Spleen (tissue), 11 donors: ENCODE results near the gene URGCP. TPM values are rescaled to one million over a fixed set of nuclear protein-coding genes. Genes with fewer than 3 reads are reported as not detected.

Source experiments
- DNase-seq: peaks from one replicate; pipeline ENCODE4 v3.0.0-alpha.2; 2020
- H3K27ac ChIP-seq, 8 donors: fragments of 200-600 bp; sonication (generic) in 7 of 8; 1 replicate in 4 of 8; 2 replicates in 4 of 8; pipeline versions ENCODE4 v1.5.0 to v1.8.0; 2016 to 2021; ENCODE audit warnings: inconsistent platforms in 4 of 8, mild to moderate bottlenecking in 4 of 8, moderate library complexity in 1 of 8
- H3K27me3 ChIP-seq, 7 donors: fragments of 200-600 bp; sonication (generic) in 6 of 7; replicated peaks in 1 of 7; 1 replicate in 4 of 7; 2 replicates in 3 of 7; pipeline versions ENCODE4 v1.5.0 to v1.8.0; 2016 to 2021; ENCODE audit warnings: inconsistent platforms in 3 of 7, mild to moderate bottlenecking in 1 of 7
- H3K36me3 ChIP-seq, 6 donors: fragments of 200-600 bp; sonication (generic) in 5 of 6; 1 replicate in 4 of 6; 2 replicates in 2 of 6; pipeline versions ENCODE4 v1.5.0 to v1.8.0; 2016 to 2021; ENCODE audit warnings: inconsistent platforms in 2 of 6
- H3K4me1 ChIP-seq, 6 donors: fragments of 200-600 bp; sonication (generic) in 5 of 6; 1 replicate in 3 of 6; 2 replicates in 3 of 6; pipeline versions ENCODE4 v1.5.0 to v1.8.0; 2016 to 2021; ENCODE audit warnings: inconsistent platforms in 3 of 6
- H3K4me3 ChIP-seq, 8 donors: fragments of 200-600 bp; sonication (generic) in 7 of 8; 1 replicate in 4 of 8; 2 replicates in 4 of 8; pipeline versions ENCODE4 v1.5.0 to v1.8.0; 2016 to 2021; ENCODE audit warnings: inconsistent platforms in 4 of 8, mild to moderate bottlenecking in 4 of 8, moderate library complexity in 2 of 8
- H3K9me3 ChIP-seq, 8 donors: fragments of 200-600 bp; sonication (generic) in 7 of 8; 1 replicate in 4 of 8; 2 replicates in 4 of 8; pipeline versions ENCODE4 v1.5.0 to v1.8.0; 2016 to 2021; ENCODE audit warnings: inconsistent platforms in 4 of 8
- CTCF ChIP-seq, 11 experiments: fragments of 200-600 bp in 7 of 11; fragments of 450-650 bp in 4 of 11; sonication (generic) in 4 of 11; IDR thresholded peaks in 8 of 11; conservative IDR thresholded peaks in 3 of 11; 1 replicate in 7 of 11; 2 replicates in 4 of 11; pipeline versions ENCODE4 v1.4.0 to v1.8.0; 2016 to 2021; ENCODE audit warnings: antibody characterized with exemption in 11 of 11, inconsistent platforms in 4 of 11, mild to moderate bottlenecking in 1 of 11
- POLR2A ChIP-seq, 3 donors: fragments of 450-650 bp; IDR thresholded peaks; one replicate each; pipeline ENCODE4 v1.5.1; 2017; ENCODE audit warnings: antibody characterized with exemption in 3 of 3, mild to moderate bottlenecking in 1 of 3
- POLR2AphosphoS5 ChIP-seq, 3 donors: sonication (generic); formaldehyde crosslinking; IDR thresholded peaks; one replicate each; pipeline ENCODE4 v1.5.1; 2017; ENCODE audit warnings: antibody characterized with exemption in 3 of 3
- WGBS, 5 donors: extraction: QIAGEN DNeasy Blood & Tissue Kit in 3 of 5; methylation state at CpG; one replicate each; pipeline versions ENCODE4 v1.1.5 to v1.1.7; 2013 to 2018; 5-methylcytosine and 5-hydroxymethylcytosine counted together
- intact Hi-C: fragments of 100-400 bp; cut with DNase I; formaldehyde crosslinking; loops from one replicate; pipeline ENCODE4 v1.15.0; 2023; ENCODE audit warnings: low total_unique reads
- polyA plus RNA-seq, 3 donors: library from polyadenylated mRNA; stranded (reverse); fragments of 200-250 nt; gene quantifications; one replicate each; pipeline ENCODE4 v1.2.1, GENCODE V29; 2013
- total RNA-seq, 7 donors: library from RNA; depleted of rRNA in 3 of 7; stranded (reverse); fragments of >200 nt in 3 of 7; fragmentation: NEBNext Ultra II Directional in 4 of 7; extraction: Animal tissue kit (Norgen Biotek cat#: 25700) in 4 of 7; gene quantifications; one replicate each; pipeline versions ENCODE4 v1.1.0 to v1.2.1, GENCODE V29; 2016 to 2021
- donor health status: healthy with polysubstance abuse.
- donor health status: DM: no; HTN: no; CAD: no; lungs with moderate emphysema.
- donor health status: DM: no; HTN: no; CAD: no.
- donor health status: Bipolar disorder and iron deficiency.
- donor health status: healthy.
- donor health status: DM: no; HTN: no; CAD: no.
- donor health status: DM: yes; HTN: yes; CAD: no.

URGCP gene
- total and polyA plus RNA-seq, 10 donors: 8.6 to 32.1 (median 24.6) TPM

- Histone ChIP-seq H3K27me3 (no peaks in the 10 kb centered on the region), H3K4me1 (peaks cover 0 to 19% (median 7%) of the 10 kb centered on the region in 6 donors), H3K4me3 (no peak overlapping the region), H3K27ac (no peak overlapping the region), H3K9me3 (no peaks in the 10 kb centered on the region), H3K36me3 (peaks cover 0 to 71% (median 48%) of the 10 kb centered on the region in 6 donors)
- intact Hi-C loops: no loop called here
- WGBS, 5 donors: 93 to 98% (median 96%) methylated on average over 4 of the region's 4 CpGs
- TF ChIP-seq POLR2A (IDR thresholded peaks at IDR 0.05) (no peak), POLR2AphosphoS5 (IDR thresholded peaks at IDR 0.05) (no peak), CTCF (IDR thresholded peaks at IDR 0.05 in 8 of 11, conservative IDR thresholded peaks at IDR 0.05 in 3 of 11) (no peak)
- DNase-seq: no peak
These were observed 21.8 kb downstream of the URGCP start for GRCh38 chr7:43884617-43885016.

GRCh38 chr7:43884209-43884608 lies 22.2 kb downstream of the URGCP start:
- H3K4me3 ChIP-seq: no peak overlapping the region
- no peaks in the 10 kb centered on the region for H3K27me3 ChIP-seq
- intact Hi-C loops: no loop called here
- H3K9me3 ChIP-seq: no peaks in the 10 kb centered on the region
- no peak for TF ChIP-seq CTCF (IDR thresholded peaks at IDR 0.05 in 8 of 11, conservative IDR thresholded peaks at IDR 0.05 in 3 of 11)
- no peak for TF ChIP-seq POLR2A (IDR thresholded peaks at IDR 0.05)
- no peak for TF ChIP-seq POLR2AphosphoS5 (IDR thresholded peaks at IDR 0.05)
- 66 to 83% (median 70%) methylated on average over 4 of the region's 4 CpGs for WGBS, 5 donors
- H3K36me3 ChIP-seq: peaks cover 0 to 75% (median 49%) of the 10 kb centered on the region in 6 donors
- no peak for DNase-seq
- no peak overlapping the region for H3K27ac ChIP-seq
- peaks cover 0 to 19% (median 6%) of the 10 kb centered on the region in 6 donors for H3K4me1 ChIP-seq

- WGBS, 5 donors: 55 to 67% (median 65%) methylated on average over 5 of the region's 5 CpGs
- H3K27ac ChIP-seq: no peak overlapping the region
- H3K4me3 ChIP-seq: no peak overlapping the region
- no peak for DNase-seq
- peaks cover 0 to 93% (median 75%) of the 10 kb centered on the region in 6 donors for H3K36me3 ChIP-seq
- no peaks in the 10 kb centered on the region for H3K27me3 ChIP-seq
- peaks cover 0 to 38% (median 13%) of the 10 kb centered on the region in 6 donors for H3K4me1 ChIP-seq
- TF ChIP-seq POLR2AphosphoS5 (IDR thresholded peaks at IDR 0.05): no peak
- no peak for TF ChIP-seq CTCF (IDR thresholded peaks at IDR 0.05 in 8 of 11, conservative IDR thresholded peaks at IDR 0.05 in 3 of 11)
- no peak for TF ChIP-seq POLR2A (IDR thresholded peaks at IDR 0.05)
- H3K9me3 ChIP-seq: no peaks in the 10 kb centered on the region
- intact Hi-C loops: no loop called here
These were observed 25.8 kb downstream of the URGCP start for GRCh38 chr7:43880596-43880995.

GRCh38 chr7:43879477-43879876 lies 26.9 kb downstream of the URGCP start:
- intact Hi-C loops: no loop called here
- Histone ChIP-seq H3K4me1 (peaks cover 0 to 38% (median 13%) of the 10 kb centered on the region in 6 donors), H3K27ac (peak overlapping the region in 3 of 8 donors; percentile 9 to 42 (median 28)), H3K27me3 (no peaks in the 10 kb centered on the region), H3K9me3 (no peaks in the 10 kb centered on the region), H3K36me3 (peaks cover 0 to 92% (median 73%) of the 10 kb centered on the region in 6 donors), H3K4me3 (no peak overlapping the region)
- 83 to 100% (median 93%) methylated on average over 2 of the region's 2 CpGs for WGBS, 5 donors
- no peak for TF ChIP-seq POLR2AphosphoS5 (IDR thresholded peaks at IDR 0.05)
- no peak for DNase-seq

- DNase-seq: no peak
- 59 to 80% (median 73%) methylated on average over 4 to 5 of the region's 5 CpGs for WGBS, 5 donors
- H3K27me3 ChIP-seq: no peaks in the 10 kb centered on the region
- intact Hi-C loops: no loop called here
- peaks cover 0 to 87% (median 67%) of the 10 kb centered on the region in 6 donors for H3K36me3 ChIP-seq
- no peaks in the 10 kb centered on the region for H3K9me3 ChIP-seq
- peak overlapping the region in 4 of 8 donors; percentile 9 to 53 (median 35) for H3K27ac ChIP-seq
- H3K4me3 ChIP-seq: no peak overlapping the region
- TF ChIP-seq POLR2AphosphoS5 (IDR thresholded peaks at IDR 0.05) (peak in 1 of 3 donors; percentile 35), CTCF (IDR thresholded peaks at IDR 0.05 in 8 of 11, conservative IDR thresholded peaks at IDR 0.05 in 3 of 11) (no peak)
- peaks cover 0 to 38% (median 13%) of the 10 kb centered on the region in 6 donors for H3K4me1 ChIP-seq
These were observed 27.5 kb downstream of the URGCP start for GRCh38 chr7:43878867-43879266.
